HepG2 (cell line): Measurements from ENCODE around the gene FABP1. TPM values are rescaled to one million over a fixed set of nuclear protein-coding genes. Genes with fewer than 3 reads are reported as not detected.

Source experiments
- ATAC-seq: fragments of 200-7000 bp; cut with Tn5 transposase; 3 replicates; pipeline ENCODE4 v1.9.1; 2020; ENCODE audit warnings: mild to moderate bottlenecking, moderate library complexity
- BruUV-seq: library from RNA; stranded (reverse); fragments of 400-500 nt; replicated peaks from 2 replicates; lab custom pipeline; 2021; lab: Mats Ljungman, UMichigan
- CTCF ChIA-PET: fragments of 300-600 bp; formaldehyde crosslinking; extraction: SDS; loops from one replicate; lab custom pipeline; 2021; ENCODE audit warnings: low total read pairs, inconsistent platforms, low intra/inter-chr PET ratio; lab: Yijun Ruan, JAX
- POLR2A ChIA-PET: fragments of 350-600 bp; sonication (Branson Sonifier 250); formaldehyde crosslinking; loops from one replicate; lab custom pipeline; 2020; ENCODE audit warnings: antibody characterized with exemption, inconsistent platforms; lab: Yijun Ruan, JAX
- DNase-seq: peaks from one replicate; pipeline ENCODE4 v3.0.0-alpha.2; 2015; ENCODE audit warnings: low spot score
- FAIRE-seq: peaks from 3 replicates; lab custom pipeline; 2011; peaks lifted over from hg19 to GRCh38; lab: Jason Lieb, UNC
- H2AFZ ChIP-seq: one replicate; pipeline ENCODE4 v1.6.1; 2011; ENCODE audit warnings: low read length, inconsistent platforms
- H3K27ac ChIP-seq: fragments of 300-600 bp; 3 replicates; pipeline ENCODE4 v1.8.0; 2011; ENCODE audit warnings: mixed run types, mild to moderate bottlenecking, mixed read lengths, low read length, inconsistent platforms; ENCODE audit not compliant: insufficient read depth; ENCODE audit errors: extremely low read length
- H3K27me3 ChIP-seq, 2 experiments: fragments of 200-600 bp in 1 of 2; 2 replicates in 1 of 2; 3 replicates in 1 of 2; pipeline versions ENCODE4 v1.6.0 to v1.8.0; 2011; ENCODE audit warnings: low read length in 2 of 2, mild to moderate bottlenecking in 2 of 2, moderate library complexity in 2 of 2, inconsistent platforms in 1 of 2; ENCODE audit not compliant: insufficient read depth in 2 of 2, control insufficient read depth in 1 of 2
- H3K36me3 ChIP-seq, 2 experiments: fragments of 200-600 bp in 1 of 2; replicated peaks in 1 of 2; 2 replicates in 1 of 2; 3 replicates in 1 of 2; pipeline versions ENCODE4 v1.5.1 to v1.8.0; 2011; ENCODE audit warnings: low read length in 2 of 2, inconsistent platforms in 1 of 2; ENCODE audit not compliant: insufficient read depth in 2 of 2, control insufficient read depth in 1 of 2
- H3K4me1 ChIP-seq: 2 replicates; pipeline ENCODE4 v1.5.1; 2012; ENCODE audit warnings: low read length, inconsistent platforms; ENCODE audit not compliant: insufficient read depth
- H3K4me2 ChIP-seq: 2 replicates; pipeline ENCODE4 v1.6.0; 2011; ENCODE audit warnings: low read depth, low read length, inconsistent platforms
- H3K4me3 ChIP-seq, 3 experiments: fragments of 200-600 bp in 1 of 3; sonication (generic), shearing (Covaris generic) in 1 of 3; replicated peaks in 1 of 3; 2 replicates each; pipeline ENCODE4 v1.5.1; 2011 to 2016; ENCODE audit warnings: low read length in 3 of 3, inconsistent platforms in 2 of 3, low read depth in 2 of 3, mild to moderate bottlenecking in 2 of 3, control low read depth in 1 of 3, mixed read lengths in 1 of 3; ENCODE audit not compliant: insufficient read depth in 1 of 3
- H3K79me2 ChIP-seq: one replicate; pipeline ENCODE4 v1.6.1; 2011; ENCODE audit warnings: low read length, inconsistent platforms; ENCODE audit not compliant: insufficient read depth
- H3K9ac ChIP-seq: 2 replicates; pipeline ENCODE4 v1.6.0; 2011; ENCODE audit warnings: mild to moderate bottlenecking, low read depth, low read length, inconsistent platforms; ENCODE audit not compliant: insufficient read depth
- H3K9me3 ChIP-seq: 2 replicates; pipeline ENCODE4 v1.5.1; 2012; ENCODE audit warnings: mild to moderate bottlenecking, low read length
- H4K20me1 ChIP-seq: 2 replicates; pipeline ENCODE4 v1.6.0; 2011; ENCODE audit warnings: inconsistent platforms, mild to moderate bottlenecking, low read length, moderate library complexity; ENCODE audit not compliant: insufficient read depth
- AKAP8 ChIP-seq: sonication (generic); formaldehyde crosslinking; IDR thresholded peaks from 2 replicates; pipeline ENCODE4 v1.5.1; 2020; ENCODE audit warnings: mild to moderate bottlenecking, missing genetic modification reagents
- ARNT ChIP-seq: fragments of 450-650 bp; IDR thresholded peaks from 2 replicates; pipeline ENCODE4 v1.6.1; 2017
- BCL6 ChIP-seq: IDR thresholded peaks from 2 replicates; pipeline ENCODE4 v1.6.1; 2016; ENCODE audit warnings: missing genetic modification reagents, missing compliant biosample characterization
- GMEB2 ChIP-seq: IDR thresholded peaks from 2 replicates; pipeline ENCODE4 v1.6.1; 2016; ENCODE audit warnings: missing biosample characterization, missing genetic modification reagents, low read depth
- GTF3A ChIP-seq: sonication (generic); formaldehyde crosslinking; conservative IDR thresholded peaks from 2 replicates; pipeline ENCODE4 v1.4.0; 2020; ENCODE audit warnings: mild to moderate bottlenecking, missing genetic modification reagents
- HNF4A ChIP-seq: sonication (generic); formaldehyde crosslinking; IDR thresholded peaks from 2 replicates; pipeline ENCODE4 v1.4.0; 2020; ENCODE audit warnings: missing genetic modification reagents
- MAX ChIP-seq: IDR thresholded peaks from 2 replicates; pipeline ENCODE4 v1.6.1; 2012; ENCODE audit warnings: inconsistent platforms
- PTBP1 ChIP-seq: fragments of 200-400 bp; formaldehyde crosslinking; IDR thresholded peaks from 2 replicates; pipeline ENCODE4 v1.6.1; 2018; ENCODE audit warnings: low read length, low read depth; ENCODE audit not compliant: poor library complexity, severe bottlenecking
- SIX1 ChIP-seq: sonication (generic); formaldehyde crosslinking; IDR thresholded peaks from 2 replicates; pipeline ENCODE4 v1.4.0; 2020; ENCODE audit warnings: missing genetic modification reagents, borderline replicate concordance
- SIX4 ChIP-seq: sonication (generic); formaldehyde crosslinking; IDR thresholded peaks from 2 replicates; pipeline ENCODE4 v1.4.0; 2020; ENCODE audit warnings: missing genetic modification reagents
- SP5 ChIP-seq: IDR thresholded peaks from 2 replicates; pipeline ENCODE4 v1.6.1; 2016; ENCODE audit warnings: low read depth, borderline replicate concordance
- ZBTB7A ChIP-seq: sonication (generic); formaldehyde crosslinking; IDR thresholded peaks from 2 replicates; pipeline ENCODE4 v1.8.0; 2022; ENCODE audit warnings: mild to moderate bottlenecking, missing genetic modification reagents
- ZFP41 ChIP-seq: sonication (generic); formaldehyde crosslinking; IDR thresholded peaks from 2 replicates; pipeline ENCODE4 v1.4.0; 2020; ENCODE audit warnings: mild to moderate bottlenecking, missing genetic modification reagents, borderline replicate concordance
- ZNF317 ChIP-seq: sonication (generic); formaldehyde crosslinking; IDR thresholded peaks from 2 replicates; pipeline ENCODE4 v1.5.0; 2020; ENCODE audit warnings: mild to moderate bottlenecking, missing genetic modification reagents
- ZNF382 ChIP-seq: sonication (generic); formaldehyde crosslinking; IDR thresholded peaks from 2 replicates; pipeline ENCODE4 v1.5.0; 2020; ENCODE audit warnings: missing genetic modification reagents, mild to moderate bottlenecking, borderline replicate concordance
- ZNF407 ChIP-seq: sonication (generic); formaldehyde crosslinking; IDR thresholded peaks from one replicate; pipeline ENCODE4 v1.5.1; 2020; ENCODE audit warnings: mild to moderate bottlenecking, missing genetic modification reagents; ENCODE audit errors: not compliant biosample characterization
- ZNF577 ChIP-seq: sonication (generic); formaldehyde crosslinking; IDR thresholded peaks from 2 replicates; pipeline ENCODE4 v1.4.0; 2020; ENCODE audit warnings: mild to moderate bottlenecking, low read depth, missing genetic modification reagents, borderline replicate concordance
- WGBS: methylation state at CpG from one replicate; pipeline ENCODE4 v1.1.6; 2017; ENCODE audit warnings: low lambda C conversion rate; 5-methylcytosine and 5-hydroxymethylcytosine counted together
- in situ Hi-C: cut with HindIII; loops from 2 replicates; pipeline ENCODE4 v1.10.0; 2017; ENCODE audit warnings: low pct_unique_long_range_greater_than_20kb; ENCODE audit not compliant: extremely low pct_ligation_motif_present
- intact Hi-C: fragments of 100-400 bp; cut with micrococcal nuclease; formaldehyde crosslinking; loops from one replicate; pipeline ENCODE4 v1.10.0; 2022; ENCODE audit not compliant: unreplicated experiment
- polyA plus RNA-seq, 8 experiments: library from polyadenylated mRNA; depleted of rRNA in 3 of 8; stranded (reverse) in 7 of 8; unstranded in 1 of 8; fragments of >200 nt; fragmentation: Illumina TruSeq in 4 of 8; extraction: Trizol in 4 of 8; gene quantifications; 2 replicates each; pipeline versions ENCODE4 v1.2.1 to v1.2.3, GENCODE V29; 2011 to 2016; ENCODE audit warnings: low read depth in 4 of 8, missing spikeins in 1 of 8, mixed read lengths in 1 of 8; ENCODE audit not compliant: insufficient read depth in 1 of 8
- total RNA-seq, 5 experiments: library from RNA; depleted of rRNA; stranded (reverse); fragments of >200 nt; fragmentation: Illumina TruSeq; extraction: Trizol; gene quantifications; 2 replicates each; pipeline ENCODE4 v1.2.3, GENCODE V29; 2016; ENCODE audit warnings: low read depth in 1 of 5

The FABP1 gene
- total and polyA plus RNA-seq, 2 of the 13 experiments (the other 11 are each of a cell fraction or from before 2014, with no cell fraction given), result 644 to 1,608 TPM

GRCh38 chr2:88091943-88092342 lies 35.9 kb downstream of the FABP1 start:
- WGBS, result 0% methylated on average over 3 of the region's 3 CpGs
- CTCF ChIA-PET, result no interaction called here
- no peak overlapping the region for H3K4me3 ChIP-seq
- no peaks in the 10 kb centered on the region for H4K20me1 ChIP-seq
- H3K27me3 ChIP-seq, result peaks cover 1 to 33% of the 10 kb centered on the region in 2 experiments; a peak in 3 of 5 replicates
- POLR2A ChIA-PET, result no interaction called here
- in situ Hi-C loops, result no loop called here
- no peaks in the 10 kb centered on the region for H3K79me2 ChIP-seq
- no peak for DNase-seq
- no peaks in the 10 kb centered on the region for H3K9me3 ChIP-seq
- H2AFZ ChIP-seq, result no peak overlapping the region
- H3K36me3 ChIP-seq, result no peaks in the 10 kb centered on the region
- H3K27ac ChIP-seq, result no peak overlapping the region
- no TSS peak for BruUV-seq
- no peak overlapping the region for H3K4me2 ChIP-seq
- ATAC-seq, result no peak
- H3K9ac ChIP-seq, result no peak overlapping the region
- intact Hi-C loops, result no loop called here
- no peak for FAIRE-seq
- no peaks in the 10 kb centered on the region for H3K4me1 ChIP-seq
- TF ChIP-seq SIX1 (CRISPR knock-in tag), result no peak
- no peak for TF ChIP-seq ZBTB7A (CRISPR knock-in tag)
- TF ChIP-seq ZFP41 (CRISPR knock-in tag), result no peak
- TF ChIP-seq ZNF317, result no peak
- no peak for TF ChIP-seq ZNF577 (CRISPR knock-in tag)
- TF ChIP-seq SP5 (CRISPR knock-in tag), result no peak
- no peak for TF ChIP-seq ZNF407 (CRISPR knock-in tag)
- no peak for TF ChIP-seq MAX
- no peak for TF ChIP-seq SIX4 (CRISPR knock-in tag)
- TF ChIP-seq GTF3A, result no peak
- TF ChIP-seq PTBP1, result no peak
- no peak for TF ChIP-seq ZNF382
- no peak for TF ChIP-seq AKAP8 (CRISPR knock-in tag)
- no peak for TF ChIP-seq BCL6 (CRISPR knock-in tag)
- TF ChIP-seq GMEB2 (CRISPR knock-in tag), result no peak
- TF ChIP-seq ARNT, result no peak
- no peak for TF ChIP-seq HNF4A (CRISPR knock-in tag)
